MM.1S (cell line): ENCODE data around the gene EXOC4.

Experiments used
- DNase-seq: peaks from one replicate; pipeline ENCODE4 v3.0.0-alpha.2; 2015
- H2AFZ ChIP-seq: fragments of 300-600 bp; sonication (generic); 2 replicates; pipeline ENCODE4 v1.6.0; 2016; ENCODE audit warnings: antibody characterized with exemption, low read length
- H3F3A ChIP-seq: fragments of 300-600 bp; sonication (generic); 2 replicates; pipeline ENCODE4 v1.6.1; 2016; ENCODE audit warnings: mild to moderate bottlenecking, antibody characterized with exemption, low read length, moderate library complexity, mixed read lengths; ENCODE audit not compliant: insufficient read depth
- H3K27ac ChIP-seq: fragments of 300-600 bp; sonication (generic); 2 replicates; pipeline ENCODE4 v1.5.1; 2016; ENCODE audit warnings: mild to moderate bottlenecking, low read length
- H3K27me3 ChIP-seq: fragments of 300-600 bp; sonication (generic); replicated peaks from 2 replicates; pipeline ENCODE4 v1.6.0; 2016; ENCODE audit warnings: low read length; ENCODE audit not compliant: insufficient read depth
- H3K36me3 ChIP-seq: fragments of 300-600 bp; sonication (generic); replicated peaks from 2 replicates; pipeline ENCODE4 v1.6.1; 2016; ENCODE audit warnings: mild to moderate bottlenecking, low read length, mixed read lengths; ENCODE audit not compliant: insufficient read depth
- H3K4me1 ChIP-seq: fragments of 300-600 bp; sonication (generic); 2 replicates; pipeline ENCODE4 v1.6.1; 2016; ENCODE audit warnings: low read length, mixed read lengths
- H3K4me2 ChIP-seq: fragments of 300-600 bp; sonication (generic); 2 replicates; pipeline ENCODE4 v1.6.0; 2016; ENCODE audit warnings: low read depth, low read length
- H3K4me3 ChIP-seq: fragments of 300-600 bp; sonication (generic); 2 replicates; pipeline ENCODE4 v1.5.1; 2016; ENCODE audit warnings: low read length, mixed read lengths
- H3K79me2 ChIP-seq: fragments of 300-600 bp; sonication (generic); 2 replicates; pipeline ENCODE4 v1.6.1; 2016; ENCODE audit warnings: mixed run types, low read length, mixed read lengths
- H3K9ac ChIP-seq: fragments of 300-600 bp; sonication (generic); 2 replicates; pipeline ENCODE4 v1.6.1; 2016; ENCODE audit warnings: low read length, mixed read lengths
- H3K9me2 ChIP-seq: fragments of 300-600 bp; sonication (generic); replicated peaks from 2 replicates; pipeline ENCODE4 v1.6.1; 2016; ENCODE audit warnings: mild to moderate bottlenecking, low read length, mixed read lengths; ENCODE audit not compliant: insufficient read depth
- H3K9me3 ChIP-seq: fragments of 300-600 bp; sonication (generic); replicated peaks from 2 replicates; pipeline ENCODE4 v1.6.1; 2016; ENCODE audit warnings: mild to moderate bottlenecking, low read length, mixed read lengths; ENCODE audit not compliant: insufficient read depth
- H4K20me1 ChIP-seq: fragments of 300-600 bp; sonication (generic); 2 replicates; pipeline ENCODE4 v1.6.1; 2016; ENCODE audit warnings: mild to moderate bottlenecking, low read length, moderate library complexity, mixed read lengths; ENCODE audit not compliant: insufficient read depth
- EZH2 ChIP-seq: fragments of 300-600 bp; sonication (generic); optimal IDR thresholded peaks from 2 replicates; pipeline ENCODE3; 2017; ENCODE audit warnings: low read depth, mild to moderate bottlenecking, antibody characterized with exemption, low read length, mixed read lengths
- EZH2phosphoT487 ChIP-seq: fragments of 300-600 bp; sonication (generic); IDR thresholded peaks from 2 replicates; pipeline ENCODE4 v1.6.1; 2018; ENCODE audit warnings: antibody characterized with exemption, low read length
- TF ChIP-seq, protein P1 (sequence below): fragments of 300-600 bp; sonication (generic); IDR thresholded peaks from 2 replicates; pipeline ENCODE4 v1.5.1; 2016; ENCODE audit warnings: antibody characterized with exemption, low read length, mixed read lengths

Gene EXOC4

DNA sequence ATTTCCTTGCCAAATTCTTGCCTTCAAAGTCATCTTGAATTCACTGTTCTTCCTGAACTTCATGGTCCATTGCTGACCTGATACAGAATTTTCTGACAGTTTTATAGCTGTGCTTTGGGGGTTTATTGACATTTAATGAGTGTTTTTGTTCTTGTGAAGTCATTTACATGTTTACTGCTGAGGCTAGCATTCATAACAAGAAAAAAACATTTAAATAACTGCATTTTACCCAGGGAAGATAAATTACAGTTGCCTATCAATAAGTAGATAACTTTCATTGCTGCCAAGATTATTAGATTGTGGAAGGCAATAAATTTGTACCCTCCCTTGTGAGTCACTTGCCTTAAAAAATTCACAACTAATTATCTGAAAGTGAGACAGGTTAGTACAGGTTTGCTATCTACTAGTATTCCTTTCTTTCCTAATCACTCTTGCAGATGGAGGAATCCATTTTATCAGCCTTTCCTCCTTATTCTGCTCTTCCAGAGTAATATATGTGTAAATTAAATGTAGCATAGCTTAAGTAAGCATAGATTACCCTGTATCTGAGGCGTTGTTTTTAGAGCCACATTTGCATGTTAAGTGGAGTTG, 178.4 kb downstream of the EXOC4 start:
- Histone ChIP-seq H3K79me2 (no peaks in the 10 kb centered on the region), H3K9me2 (no peaks in the 10 kb centered on the region), H3K4me3 (no peak overlapping the region), H3K4me2 (no peak overlapping the region), H3K27me3 (no peaks in the 10 kb centered on the region), H2AFZ (no peak overlapping the region), H3K9me3 (no peaks in the 10 kb centered on the region), H4K20me1 (no peaks in the 10 kb centered on the region), H3K36me3 (no peaks in the 10 kb centered on the region), H3F3A (no peaks in the 10 kb centered on the region), H3K27ac (no peak overlapping the region), H3K9ac (no peak overlapping the region), H3K4me1 (no peaks in the 10 kb centered on the region)
- TF ChIP-seq EZH2phosphoT487 (no peak), EZH2 (no peak)
- TF ChIP-seq, protein P1, sequence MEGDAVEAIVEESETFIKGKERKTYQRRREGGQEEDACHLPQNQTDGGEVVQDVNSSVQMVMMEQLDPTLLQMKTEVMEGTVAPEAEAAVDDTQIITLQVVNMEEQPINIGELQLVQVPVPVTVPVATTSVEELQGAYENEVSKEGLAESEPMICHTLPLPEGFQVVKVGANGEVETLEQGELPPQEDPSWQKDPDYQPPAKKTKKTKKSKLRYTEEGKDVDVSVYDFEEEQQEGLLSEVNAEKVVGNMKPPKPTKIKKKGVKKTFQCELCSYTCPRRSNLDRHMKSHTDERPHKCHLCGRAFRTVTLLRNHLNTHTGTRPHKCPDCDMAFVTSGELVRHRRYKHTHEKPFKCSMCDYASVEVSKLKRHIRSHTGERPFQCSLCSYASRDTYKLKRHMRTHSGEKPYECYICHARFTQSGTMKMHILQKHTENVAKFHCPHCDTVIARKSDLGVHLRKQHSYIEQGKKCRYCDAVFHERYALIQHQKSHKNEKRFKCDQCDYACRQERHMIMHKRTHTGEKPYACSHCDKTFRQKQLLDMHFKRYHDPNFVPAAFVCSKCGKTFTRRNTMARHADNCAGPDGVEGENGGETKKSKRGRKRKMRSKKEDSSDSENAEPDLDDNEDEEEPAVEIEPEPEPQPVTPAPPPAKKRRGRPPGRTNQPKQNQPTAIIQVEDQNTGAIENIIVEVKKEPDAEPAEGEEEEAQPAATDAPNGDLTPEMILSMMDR: no peak
- no peak for DNase-seq

DNA sequence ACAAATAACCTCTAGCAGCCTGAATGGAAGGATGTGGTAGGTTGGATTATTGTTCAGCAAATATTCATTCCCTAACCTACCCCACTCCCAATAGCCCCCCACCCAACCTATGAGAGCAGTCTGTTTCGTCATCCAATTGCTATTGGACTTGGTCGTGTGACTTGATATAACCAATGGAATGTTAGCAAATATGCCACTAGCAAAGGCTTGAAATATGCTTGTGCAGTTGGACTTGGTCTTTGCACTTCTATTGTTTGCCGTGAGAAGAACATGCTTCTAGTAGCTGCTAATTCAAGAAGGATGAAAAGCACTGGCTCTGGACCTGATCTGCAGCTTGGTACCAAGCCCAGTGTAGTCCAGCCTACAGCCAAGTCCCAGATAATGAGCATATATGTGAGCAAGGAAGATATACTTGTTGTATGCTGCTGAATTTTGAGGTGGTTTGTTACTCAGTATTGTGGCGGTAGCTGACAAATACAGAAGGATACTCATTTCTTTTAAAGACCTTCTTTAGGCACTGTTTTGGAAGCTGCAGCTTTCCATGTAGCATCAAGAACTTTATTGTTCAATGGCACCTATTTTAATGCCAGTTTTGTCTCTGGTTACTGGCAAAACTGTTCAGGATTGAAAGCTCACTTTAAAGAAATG, 180.4 kb downstream of the EXOC4 start:
- no peak overlapping the region for H3K4me2 ChIP-seq
- H2AFZ ChIP-seq: no peak overlapping the region
- H4K20me1 ChIP-seq: no peaks in the 10 kb centered on the region
- H3K27me3 ChIP-seq: no peaks in the 10 kb centered on the region
- no peak overlapping the region for H3K9ac ChIP-seq
- H3K9me2 ChIP-seq: no peaks in the 10 kb centered on the region
- H3K9me3 ChIP-seq: no peaks in the 10 kb centered on the region
- no peaks in the 10 kb centered on the region for H3K36me3 ChIP-seq
- H3K27ac ChIP-seq: no peak overlapping the region
- TF ChIP-seq EZH2: no peak
- TF ChIP-seq EZH2phosphoT487: no peak
- TF ChIP-seq, protein P1: no peak
- H3F3A ChIP-seq: no peaks in the 10 kb centered on the region
- H3K4me1 ChIP-seq: no peaks in the 10 kb centered on the region
- no peak overlapping the region for H3K4me3 ChIP-seq
- no peaks in the 10 kb centered on the region for H3K79me2 ChIP-seq
- DNase-seq: no peak

DNA sequence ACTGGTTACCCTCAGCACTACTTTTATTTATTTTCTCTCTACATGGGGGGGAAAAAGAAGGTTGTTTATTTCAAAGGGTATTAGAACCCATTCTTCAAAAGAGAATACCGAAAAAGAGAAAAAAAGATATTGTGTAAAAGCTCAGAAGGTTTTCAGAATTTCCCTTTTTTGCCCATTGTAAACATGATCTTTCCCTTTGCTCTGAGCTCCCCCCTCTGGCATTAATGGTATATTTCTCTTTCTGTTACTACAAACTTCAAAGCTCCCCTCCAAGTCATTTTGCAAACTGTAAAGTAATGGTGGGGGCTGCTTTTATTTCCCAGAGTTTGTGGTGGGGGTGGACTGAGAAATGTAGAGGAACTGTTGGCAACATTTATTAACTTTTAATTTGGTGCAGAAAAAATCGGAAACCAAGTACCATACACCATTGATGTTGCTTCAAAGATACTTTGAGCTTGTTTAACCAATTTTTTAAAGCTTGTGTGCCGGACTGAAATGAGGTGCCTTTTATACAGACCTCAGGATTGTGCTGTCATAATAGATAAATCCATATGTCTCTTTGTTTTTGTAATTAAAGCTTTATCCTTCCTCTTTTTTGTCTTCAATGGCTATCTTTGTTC, 181.5 kb downstream of the EXOC4 start:
- Histone ChIP-seq H3K4me2 (no peak overlapping the region), H3K4me3 (no peak overlapping the region), H3K9ac (no peak overlapping the region)

More for the DNA sequence above, 181.5 kb downstream of the EXOC4 start:
- DNase-seq: peak; percentile 40
- H2AFZ ChIP-seq: no peak overlapping the region
- no peaks in the 10 kb centered on the region for H3K4me1 ChIP-seq
- no peaks in the 10 kb centered on the region for H3K9me2 ChIP-seq
- TF ChIP-seq EZH2: no peak
- TF ChIP-seq, protein P1: peak; percentile 57
- no peak for TF ChIP-seq EZH2phosphoT487
- no peaks in the 10 kb centered on the region for H3K27me3 ChIP-seq
- H4K20me1 ChIP-seq: no peaks in the 10 kb centered on the region
- H3K27ac ChIP-seq: no peak overlapping the region
- H3K79me2 ChIP-seq: no peaks in the 10 kb centered on the region
- H3K36me3 ChIP-seq: no peaks in the 10 kb centered on the region
- H3K9me3 ChIP-seq: no peaks in the 10 kb centered on the region
- no peaks in the 10 kb centered on the region for H3F3A ChIP-seq
